ENCODE measurements around the gene TXNRD2. TPM values are rescaled to one million over a fixed set of nuclear protein-coding genes. Genes with fewer than 3 reads are reported as not detected.

The TXNRD2 gene
- total RNA-seq, 4 donors from 2014 or later: 19.5 to 34.5 (median 25.6) TPM

DNA sequence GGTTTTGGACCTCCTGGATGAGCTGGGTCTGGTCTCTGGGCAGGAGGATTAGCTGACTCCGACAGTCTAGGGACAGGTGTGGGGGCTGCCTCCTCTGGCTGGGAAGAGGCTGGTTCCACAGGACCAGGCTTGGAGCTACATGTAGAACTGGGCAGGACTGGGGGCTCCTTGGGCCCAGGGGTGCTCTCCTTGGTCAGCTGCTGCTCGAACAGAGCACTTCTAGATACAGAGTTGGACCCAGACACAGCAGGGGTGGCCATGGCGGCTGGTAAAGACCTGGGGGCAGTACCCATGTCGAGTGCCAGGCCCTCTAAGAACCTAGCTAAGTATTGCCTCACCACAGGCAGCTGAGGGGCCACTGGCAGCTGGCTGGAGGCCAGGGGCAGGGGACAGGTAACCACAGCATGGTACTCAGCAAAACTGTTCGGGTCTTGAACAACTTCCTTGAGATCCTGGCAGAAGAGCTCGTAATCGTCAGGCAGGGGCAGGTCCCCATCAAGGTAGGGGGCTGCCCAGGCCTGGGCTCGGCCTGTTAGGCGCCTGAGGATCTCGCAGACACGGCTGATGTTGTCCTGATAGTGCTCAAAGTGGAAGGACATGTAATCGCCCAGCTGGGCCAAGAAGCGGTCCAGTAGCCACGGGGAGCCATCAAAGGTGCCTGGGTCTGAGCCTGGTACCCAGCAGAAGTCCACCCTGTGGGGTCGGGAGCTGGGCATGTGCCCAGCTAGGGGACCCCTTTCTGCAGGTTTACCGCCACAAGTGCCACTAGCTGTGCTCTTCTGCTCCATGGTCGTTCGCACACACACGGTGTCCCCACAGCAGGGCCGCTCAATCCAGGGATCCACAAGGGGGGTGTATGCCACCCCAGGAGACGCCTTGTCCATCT lies 90.1 kb downstream of the TXNRD2 start:
- Histone ChIP-seq H3K4me3 (replicated peaks in 1 of 3) (no peak overlapping the region), H3K27me3 (no peaks in the 10 kb centered on the region), H3K36me3 (peaks cover 10 to 14% of the 10 kb centered on the region in 2 donors), H3K27ac (peak overlapping the region; percentile 62 to 91 (median 85)), H3K4me1 (peaks cover 71% of the 10 kb centered on the region in 2 donors), H3K9me3 (no peaks in the 10 kb centered on the region)
- intact Hi-C loops (cut with DNase I): no loop called here
- WGBS, 2 donors: 64 to 84% methylated on average over 7 to 15 of the region's 21 CpGs
- no peak for TF ChIP-seq POLR2A (IDR thresholded peaks at IDR 0.05)
- TF ChIP-seq, protein P1, sequence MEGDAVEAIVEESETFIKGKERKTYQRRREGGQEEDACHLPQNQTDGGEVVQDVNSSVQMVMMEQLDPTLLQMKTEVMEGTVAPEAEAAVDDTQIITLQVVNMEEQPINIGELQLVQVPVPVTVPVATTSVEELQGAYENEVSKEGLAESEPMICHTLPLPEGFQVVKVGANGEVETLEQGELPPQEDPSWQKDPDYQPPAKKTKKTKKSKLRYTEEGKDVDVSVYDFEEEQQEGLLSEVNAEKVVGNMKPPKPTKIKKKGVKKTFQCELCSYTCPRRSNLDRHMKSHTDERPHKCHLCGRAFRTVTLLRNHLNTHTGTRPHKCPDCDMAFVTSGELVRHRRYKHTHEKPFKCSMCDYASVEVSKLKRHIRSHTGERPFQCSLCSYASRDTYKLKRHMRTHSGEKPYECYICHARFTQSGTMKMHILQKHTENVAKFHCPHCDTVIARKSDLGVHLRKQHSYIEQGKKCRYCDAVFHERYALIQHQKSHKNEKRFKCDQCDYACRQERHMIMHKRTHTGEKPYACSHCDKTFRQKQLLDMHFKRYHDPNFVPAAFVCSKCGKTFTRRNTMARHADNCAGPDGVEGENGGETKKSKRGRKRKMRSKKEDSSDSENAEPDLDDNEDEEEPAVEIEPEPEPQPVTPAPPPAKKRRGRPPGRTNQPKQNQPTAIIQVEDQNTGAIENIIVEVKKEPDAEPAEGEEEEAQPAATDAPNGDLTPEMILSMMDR (IDR thresholded peaks at IDR 0.05): no peak
- peak in 1 of 2 donors; percentile 39 for DNase-seq

DNA sequence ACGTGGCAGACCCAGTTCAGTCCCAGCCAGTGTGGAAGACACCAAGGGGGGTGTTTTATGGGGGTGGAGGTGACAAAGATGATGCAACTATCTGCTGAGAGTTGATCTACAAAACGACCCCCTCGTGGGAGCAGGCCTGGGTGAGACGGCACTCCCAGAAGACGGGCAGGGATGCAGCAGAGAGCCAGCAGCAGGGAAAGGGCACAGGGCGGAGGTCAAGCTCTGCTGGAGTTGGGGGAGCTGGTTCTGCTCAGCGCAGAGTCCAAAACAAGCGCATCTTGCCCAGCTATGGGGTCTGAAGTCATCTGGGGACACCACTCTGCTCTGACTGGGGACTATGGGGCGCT lies 90.9 kb downstream of the TXNRD2 start:
- no peak for DNase-seq
- intact Hi-C loops (cut with DNase I): no loop called here

DNA sequence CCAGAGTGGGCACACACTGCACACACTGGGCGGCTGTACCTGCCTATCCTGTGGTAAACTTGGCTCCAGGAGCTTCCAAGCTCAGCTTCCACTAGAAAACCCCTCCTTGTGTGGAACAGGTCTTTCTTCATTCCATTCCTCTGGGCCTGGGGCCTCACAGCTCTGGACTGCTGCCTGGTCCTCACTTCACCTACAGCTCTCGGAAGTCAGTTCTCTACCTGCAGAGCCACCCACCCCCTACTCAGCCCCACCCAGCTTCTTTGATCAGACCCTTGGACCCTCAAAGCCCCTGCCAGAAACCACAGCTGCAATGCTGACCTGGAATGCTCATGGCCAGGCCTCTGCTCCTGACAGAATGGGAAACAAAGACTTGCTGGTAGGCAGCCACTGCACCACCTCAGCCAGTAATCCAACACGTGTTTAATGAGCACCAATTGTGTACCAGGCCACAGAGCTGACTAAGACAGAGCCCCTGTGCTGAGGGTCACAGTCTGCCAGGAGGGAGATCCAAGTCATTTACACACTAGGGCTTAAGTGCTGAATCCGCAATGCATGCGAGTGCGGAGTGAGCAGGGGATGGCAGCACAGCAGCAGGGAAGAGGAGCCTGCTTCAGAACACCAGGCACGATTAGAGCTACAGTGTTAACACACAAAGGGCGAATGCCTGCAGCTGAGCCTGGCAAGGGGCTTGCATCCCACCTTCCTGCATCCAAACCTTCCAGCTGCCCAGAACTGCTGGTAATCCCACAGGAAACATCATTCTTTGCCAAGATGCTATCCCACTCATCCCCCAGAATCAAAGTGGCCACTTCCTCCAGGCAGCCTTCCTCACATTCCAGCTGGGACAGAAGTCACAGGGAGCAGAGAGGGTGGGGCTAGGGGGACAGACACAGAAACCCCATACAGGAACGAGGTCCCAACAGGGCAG lies 91.5 kb downstream of the TXNRD2 start:
- no peak overlapping the region for H3K4me3 ChIP-seq (replicated peaks in 1 of 3)
- H3K36me3 ChIP-seq: peaks cover 10 to 14% of the 10 kb centered on the region in 2 donors
- peak overlapping the region; percentile 62 to 91 (median 85) for H3K27ac ChIP-seq
- TF ChIP-seq POLR2A (IDR thresholded peaks at IDR 0.05): no peak
- TF ChIP-seq, protein P1 (IDR thresholded peaks at IDR 0.05): no peak
- intact Hi-C loops (cut with DNase I): no loop called here
- DNase-seq: peak; percentile 90 to 94
- 45 to 61% methylated on average over 9 of the region's 9 CpGs for WGBS, 2 donors
- H3K9me3 ChIP-seq: no peaks in the 10 kb centered on the region
- H3K27me3 ChIP-seq: no peaks in the 10 kb centered on the region
- H3K4me1 ChIP-seq: peaks cover 61 to 66% of the 10 kb centered on the region in 2 donors

More for the DNA sequence above, 90.9 kb downstream of the TXNRD2 start:
- peak overlapping the region; percentile 62 to 91 (median 85) for H3K27ac ChIP-seq
- 82 to 89% methylated on average over 8 to 9 of the region's 9 CpGs for whole genome bisulfite sequencing, 2 donors
- no peaks in the 10 kb centered on the region for H3K27me3 ChIP-seq
- H3K4me3 ChIP-seq (replicated peaks in 1 of 3): no peak overlapping the region
- peaks cover 10 to 14% of the 10 kb centered on the region in 2 donors for H3K36me3 ChIP-seq
- TF ChIP-seq, protein P1 (IDR thresholded peaks at IDR 0.05): no peak
- TF ChIP-seq POLR2A (IDR thresholded peaks at IDR 0.05): no peak
- no peaks in the 10 kb centered on the region for H3K9me3 ChIP-seq
- H3K4me1 ChIP-seq: peaks cover 64 to 65% of the 10 kb centered on the region in 2 donors

DNA sequence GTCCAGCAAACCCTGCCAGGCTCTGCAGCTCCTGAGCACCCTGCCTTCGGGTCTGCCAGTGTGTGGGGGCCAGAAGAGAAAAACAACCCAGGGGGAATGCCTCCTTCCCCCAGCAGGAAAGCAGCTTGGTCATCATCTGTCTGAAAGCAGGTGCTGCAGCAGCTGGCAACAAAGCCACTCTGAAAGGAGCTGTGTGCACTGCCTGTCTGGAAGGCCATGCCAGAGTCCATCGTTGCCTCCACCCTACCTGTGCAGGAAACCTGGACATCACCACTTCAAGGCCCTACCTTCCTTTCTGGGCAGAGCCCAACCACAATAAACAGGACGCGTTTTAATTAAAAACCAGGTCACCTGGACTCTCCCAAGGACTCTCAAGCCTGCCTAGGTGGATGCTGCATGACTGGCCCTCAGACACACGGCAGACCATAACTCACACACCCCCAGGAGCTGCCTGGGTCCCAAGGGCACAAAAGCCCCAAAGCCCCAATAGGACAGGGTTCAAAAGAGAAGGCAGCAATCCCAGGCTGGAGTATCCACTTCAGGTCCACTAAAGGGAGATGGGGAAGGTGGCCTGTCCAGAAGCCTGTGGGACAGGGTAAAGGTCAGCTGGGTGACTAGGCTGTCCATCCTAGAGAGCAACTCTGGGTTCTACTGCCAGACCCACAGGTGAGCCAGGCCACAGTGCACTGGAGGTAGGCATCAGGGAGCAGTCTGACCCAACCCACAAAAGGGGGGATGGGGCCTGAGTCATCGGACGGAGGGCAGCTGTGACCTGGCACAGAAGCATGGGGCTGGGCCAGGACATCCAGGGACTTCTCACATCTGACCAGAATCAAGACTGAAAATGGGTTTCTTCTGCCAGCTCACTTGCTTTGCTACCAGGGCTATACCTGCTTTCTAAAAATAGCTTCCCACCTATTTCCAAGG lies 93.1 kb downstream of the TXNRD2 start:
- Histone ChIP-seq H3K9me3 (no peaks in the 10 kb centered on the region), H3K27ac (peak overlapping the region; percentile 62 to 91 (median 85)), H3K27me3 (no peaks in the 10 kb centered on the region), H3K4me1 (peaks cover 58 to 77% of the 10 kb centered on the region in 2 donors), H3K36me3 (peaks cover 10 to 14% of the 10 kb centered on the region in 2 donors), H3K4me3 (replicated peaks in 1 of 3) (no peak overlapping the region)
- DNase-seq: peak; percentile 84 to 90
- intact Hi-C loops (cut with DNase I): no loop called here
- 18 to 35% methylated on average over 7 of the region's 7 CpGs for WGBS, 2 donors
- TF ChIP-seq POLR2A (IDR thresholded peaks at IDR 0.05): peak in 1 of 2 donors; percentile 37
- TF ChIP-seq, protein P1 (IDR thresholded peaks at IDR 0.05): no peak

All from thyroid gland (tissue), 4 donors.